DOHH2 (cell line): ENCODE measurements around the gene PITPNC1.
A peak's percentile ranks its signal among the peaks of the same experiment; 100 is the strongest.

ENCODE experiments used
- H3F3A ChIP-seq: fragments of 200-600 bp; sonication (generic), shearing (Covaris generic); 2 replicates; pipeline ENCODE4 v1.6.0; 2016; ENCODE audit warnings: antibody characterized with exemption, mild to moderate bottlenecking; ENCODE audit not compliant: control insufficient read depth, insufficient read depth
- H3K27ac ChIP-seq: fragments of 200-600 bp; sonication (generic); 2 replicates; pipeline ENCODE4 v1.5.1; 2014; ENCODE audit warnings: low read depth, mild to moderate bottlenecking, low read length, moderate library complexity
- H3K27me3 ChIP-seq: fragments of 200-600 bp; sonication (generic); 2 replicates; pipeline ENCODE4 v1.6.1; 2014; ENCODE audit warnings: mild to moderate bottlenecking, low read length, mixed read lengths; ENCODE audit not compliant: control insufficient read depth
- H3K36me3 ChIP-seq: fragments of 200-600 bp; sonication (generic); 2 replicates; pipeline ENCODE4 v1.6.1; 2014; ENCODE audit warnings: mild to moderate bottlenecking, low read length, moderate library complexity, mixed read lengths; ENCODE audit not compliant: control insufficient read depth
- H3K4me1 ChIP-seq: fragments of 200-600 bp; sonication (generic); 2 replicates; pipeline ENCODE4 v1.6.1; 2014; ENCODE audit warnings: mild to moderate bottlenecking, low read length, mixed read lengths; ENCODE audit not compliant: control insufficient read depth
- H3K4me2 ChIP-seq: fragments of 200-600 bp; sonication (generic); 2 replicates; pipeline ENCODE4 v1.6.0; 2014; ENCODE audit warnings: mild to moderate bottlenecking, low read length, moderate library complexity
- H3K4me3 ChIP-seq: fragments of 200-600 bp; sonication (generic); 2 replicates; pipeline ENCODE4 v1.5.1; 2014; ENCODE audit warnings: mild to moderate bottlenecking, low read length, mixed read lengths
- H3K79me2 ChIP-seq: fragments of 200-600 bp; sonication (generic); 2 replicates; pipeline ENCODE4 v1.6.1; 2014; ENCODE audit warnings: mild to moderate bottlenecking, low read length, mixed read lengths; ENCODE audit not compliant: control insufficient read depth
- H3K9me2 ChIP-seq: fragments of 200-600 bp; sonication (generic); replicated peaks from 2 replicates; pipeline ENCODE4 v1.6.1; 2014; ENCODE audit warnings: mild to moderate bottlenecking, low read length, mixed read lengths; ENCODE audit not compliant: control insufficient read depth
- H3K9me3 ChIP-seq: fragments of 200-600 bp; sonication (generic); 2 replicates; pipeline ENCODE4 v1.6.1; 2014; ENCODE audit warnings: antibody characterized with exemption, low read length, mixed read lengths; ENCODE audit not compliant: control insufficient read depth, insufficient read depth
- H4K20me1 ChIP-seq: fragments of 200-600 bp; sonication (generic); 2 replicates; pipeline ENCODE4 v1.6.0; 2014; ENCODE audit warnings: low read depth, mild to moderate bottlenecking, antibody characterized with exemption, low read length, moderate library complexity; ENCODE audit not compliant: control insufficient read depth, insufficient read depth
- CTCF ChIP-seq: fragments of 200-600 bp; sonication (generic); IDR thresholded peaks from one replicate; pipeline ENCODE4 v1.5.1; 2014; ENCODE audit warnings: antibody characterized with exemption, mild to moderate bottlenecking, low read depth, low read length; ENCODE audit not compliant: poor library complexity, severe bottlenecking
- EZH2phosphoT487 ChIP-seq: fragments of 200-600 bp; sonication (generic); IDR thresholded peaks from 2 replicates; pipeline ENCODE4 v1.6.1; 2017; ENCODE audit warnings: borderline replicate concordance, mild to moderate bottlenecking, antibody characterized with exemption, low read length, moderate library complexity, mixed read lengths

PITPNC1 gene

GRCh38 chr17:67441052-67441895 lies 64.2 kb downstream of the PITPNC1 start:
- Histone ChIP-seq H3K27ac (peak overlapping the region; percentile 89), H3K4me2 (peak overlapping the region; percentile 88), H3K9me2 (no peaks in the 10 kb centered on the region), H3K4me3 (peak overlapping the region; percentile 70), H3K36me3 (no peaks in the 10 kb centered on the region), H3K27me3 (no peaks in the 10 kb centered on the region), H4K20me1 (no peaks in the 10 kb centered on the region), H3K4me1 (peaks cover 48% of the 10 kb centered on the region), H3F3A (peaks cover 7% of the 10 kb centered on the region; the same call in 1 of the 2 replicates), H3K79me2 (peaks cover 4% of the 10 kb centered on the region), H3K9me3 (no peaks in the 10 kb centered on the region)
- no peak for TF ChIP-seq EZH2phosphoT487
- TF ChIP-seq CTCF: no peak

- H3K4me3 ChIP-seq: peak overlapping the region; percentile 70
Measured at GRCh38 chr17:67441896-67442219, 64.8 kb downstream of the PITPNC1 start.

GRCh38 chr17:67442787-67443624 lies 65.9 kb downstream of the PITPNC1 start:
- TF ChIP-seq EZH2phosphoT487 (no peak), CTCF (no peak)
- no peak overlapping the region for H3K4me3 ChIP-seq
- H3K27ac ChIP-seq: no peak overlapping the region
- H3F3A ChIP-seq: peaks cover 7% of the 10 kb centered on the region; the same call in 1 of the 2 replicates
- H3K4me2 ChIP-seq: no peak overlapping the region
- H3K9me3 ChIP-seq: no peaks in the 10 kb centered on the region
- no peaks in the 10 kb centered on the region for H3K9me2 ChIP-seq
- no peaks in the 10 kb centered on the region for H4K20me1 ChIP-seq
- no peaks in the 10 kb centered on the region for H3K27me3 ChIP-seq
- H3K79me2 ChIP-seq: peaks cover 4% of the 10 kb centered on the region
- no peaks in the 10 kb centered on the region for H3K36me3 ChIP-seq
- H3K4me1 ChIP-seq: peaks cover 49% of the 10 kb centered on the region

More at GRCh38 chr17:67441896-67442219, 64.8 kb downstream of the PITPNC1 start:
- Histone ChIP-seq H3K27me3 (no peaks in the 10 kb centered on the region), H3K27ac (peak overlapping the region; percentile 89), H3K79me2 (peaks cover 4% of the 10 kb centered on the region), H4K20me1 (no peaks in the 10 kb centered on the region), H3K4me1 (peaks cover 48% of the 10 kb centered on the region), H3K4me2 (peak overlapping the region; percentile 88), H3F3A (peaks cover 7% of the 10 kb centered on the region; the same call in 1 of the 2 replicates), H3K9me3 (no peaks in the 10 kb centered on the region), H3K9me2 (no peaks in the 10 kb centered on the region), H3K36me3 (no peaks in the 10 kb centered on the region)
- TF ChIP-seq EZH2phosphoT487 (no peak), CTCF (no peak)
